Renal pelvis (tissue), 4 donors: ENCODE results near the gene PPARD. TPM values are rescaled to one million over a fixed set of nuclear protein-coding genes. Genes with fewer than 3 reads are reported as not detected.
A peak's percentile ranks its signal among the peaks of the same experiment; 100 is the strongest.
"Not testable (repeated sequence)": the region's sequence is repeated elsewhere in the genome, so short reads cannot be mapped to it uniquely, and the experiment has no call there.

Experiments used
- DNase-seq: peaks from one replicate; pipeline ENCODE4 v3.0.0-alpha.2; 2013
- polyA plus RNA-seq, 3 donors: library from polyadenylated mRNA; unstranded; fragments of 120-200 nt; gene quantifications; one replicate each; pipeline ENCODE4 v1.2.1, GENCODE V29; 2013; ENCODE audit not compliant: insufficient read length in 3 of 3

Gene PPARD
- polyA plus RNA-seq, 3 donors: 25.8 to 28.7 (median 27.8) TPM

GRCh38 chr6:35436071-35436857 lies 93.9 kb downstream of the PPARD start:
- DNase-seq: no peak

GRCh38 chr6:35438378-35439065 lies 96.2 kb downstream of the PPARD start:
- not testable (repeated sequence) for DNase-seq

GRCh38 chr6:35439308-35439707 lies 97.0 kb downstream of the PPARD start:
- DNase-seq: no peak

GRCh38 chr6:35441205-35441604 lies 98.8 kb downstream of the PPARD start:
- no peak for DNase-seq

- DNase-seq: no peak
These were observed 99.3 kb downstream of the PPARD start for GRCh38 chr6:35441642-35442041.

GRCh38 chr6:35442693-35443092 lies 100.3 kb downstream of the PPARD start:
- no peak for DNase-seq

- DNase-seq: no peak
These were observed 101.1 kb downstream of the PPARD start for GRCh38 chr6:35443341-35444030.

- DNase-seq: no peak
These were observed 103.3 kb downstream of the PPARD start for GRCh38 chr6:35445691-35446090.

- DNase-seq: no peak
These were observed 105.8 kb downstream of the PPARD start for GRCh38 chr6:35448191-35448590.

GRCh38 chr6:35449287-35449881 lies 107.0 kb downstream of the PPARD start:
- peak; percentile 71 for DNase-seq

- DNase-seq: no peak
These were observed 109.2 kb downstream of the PPARD start for GRCh38 chr6:35451354-35452182.

GRCh38 chr6:35452183-35453090 lies 110.1 kb downstream of the PPARD start, which contains the start of gene FANCE:
Gene FANCE, plus strand, starts transcription at chr6:35452338. Its CDS starts 208 bp downstream, at chr6:35452546.
- peak; percentile 93 for DNase-seq

- DNase-seq: no peak
These were observed 110.9 kb downstream of the PPARD start for GRCh38 chr6:35453236-35453635.

- DNase-seq: no peak
These were observed 112.2 kb downstream of the PPARD start for GRCh38 chr6:35454391-35455110.

- no peak for DNase-seq
These were observed 115.5 kb downstream of the PPARD start for GRCh38 chr6:35457907-35458306.

GRCh38 chr6:35461270-35461669 lies 118.9 kb downstream of the PPARD start:
- DNase-seq: no peak

GRCh38 chr6:35463292-35463691 lies 120.9 kb downstream of the PPARD start:
- DNase-seq: no peak

- no peak for DNase-seq
These were observed 123.3 kb downstream of the PPARD start for GRCh38 chr6:35465646-35466045.

GRCh38 chr6:35468181-35468979 lies 126.0 kb downstream of the PPARD start, which contains the start of gene RPL10A:
Gene RPL10A, plus strand, starts transcription at chr6:35468401. Its CDS starts 34 bp downstream, at chr6:35468435.
- DNase-seq: peak; percentile 97
